CD8-positive, alpha-beta memory T cell (primary cell): ENCODE measurements around the gene BICRAL. TPM values are rescaled to one million over a fixed set of nuclear protein-coding genes. Genes with fewer than 3 reads are reported as not detected.
A peak's percentile ranks its signal among the peaks of the same experiment; 100 is the strongest.

ENCODE experiments used
- CTCF ChIA-PET: fragments of 350-600 bp; sonication (Branson Sonifier 250); formaldehyde crosslinking; loops from one replicate; lab custom pipeline; 2021; ENCODE audit warnings: antibody characterized with exemption; lab: Charles Lee
- POLR2A ChIA-PET: fragments of 350-600 bp; sonication (Branson Sonifier 250); formaldehyde crosslinking; loops from one replicate; lab custom pipeline; 2021; ENCODE audit warnings: antibody characterized with exemption; lab: Charles Lee
- DNase-seq, 5 donors: peaks; one replicate each; pipeline versions ENCODE4 v3.0.0 to v3.0.0-alpha.2; 2020 to 2022; ENCODE audit warnings: mixed read lengths in 1 of 5
- H3K27ac ChIP-seq: one replicate; pipeline ENCODE4 v1.7.0; 2013; ENCODE audit warnings: low read depth, mild to moderate bottlenecking, low read length, moderate library complexity
- H3K27me3 ChIP-seq: 2 replicates; pipeline ENCODE4 v1.7.0; 2013; ENCODE audit warnings: low read length, mild to moderate bottlenecking; ENCODE audit not compliant: insufficient read depth, poor library complexity, severe bottlenecking
- H3K36me3 ChIP-seq: 2 replicates; pipeline ENCODE4 v1.7.0; 2013; ENCODE audit warnings: mild to moderate bottlenecking, low read length, moderate library complexity; ENCODE audit not compliant: insufficient read depth
- H3K4me1 ChIP-seq: 2 replicates; pipeline ENCODE4 v1.7.0; 2013; ENCODE audit warnings: mild to moderate bottlenecking, low read length, moderate library complexity; ENCODE audit not compliant: insufficient read depth
- H3K4me3 ChIP-seq: 2 replicates; pipeline ENCODE4 v1.7.0; 2013; ENCODE audit warnings: mild to moderate bottlenecking, low read length
- H3K9me3 ChIP-seq: 2 replicates; pipeline ENCODE4 v1.7.0; 2013; ENCODE audit warnings: mild to moderate bottlenecking, low read length
- H3K27ac Mint-ChIP-seq, 8 donors: one replicate each; pipeline ENCODE4 v1.8.0; 2020 to 2021; ENCODE audit warnings: mixed read lengths in 8 of 8, mild to moderate bottlenecking in 6 of 8, inconsistent platforms in 3 of 8, moderate library complexity in 3 of 8
- H3K27me3 Mint-ChIP-seq, 2 donors: one replicate each; pipeline ENCODE4 v1.8.0; 2020 to 2021; ENCODE audit warnings: mixed read lengths in 2 of 2, mild to moderate bottlenecking in 1 of 2, moderate library complexity in 1 of 2
- H3K36me3 Mint-ChIP-seq, 3 donors: one replicate each; pipeline ENCODE4 v1.8.0; 2020 to 2021; ENCODE audit warnings: mixed read lengths in 3 of 3, inconsistent platforms in 1 of 3, mild to moderate bottlenecking in 1 of 3
- H3K4me1 Mint-ChIP-seq, 3 donors: one replicate each; pipeline ENCODE4 v1.8.0; 2020 to 2021; ENCODE audit warnings: mixed read lengths in 3 of 3, inconsistent platforms in 1 of 3, mild to moderate bottlenecking in 1 of 3
- H3K4me3 Mint-ChIP-seq, 7 donors: one replicate each; pipeline ENCODE4 v1.8.0; 2020 to 2021; ENCODE audit warnings: mixed read lengths in 7 of 7, mild to moderate bottlenecking in 6 of 7, moderate library complexity in 4 of 7, inconsistent platforms in 2 of 7
- H3K9me3 Mint-ChIP-seq, 5 donors: one replicate each; pipeline ENCODE4 v1.8.0; 2020 to 2022; ENCODE audit warnings: mixed read lengths in 5 of 5, mild to moderate bottlenecking in 3 of 5, moderate library complexity in 2 of 5, inconsistent platforms in 1 of 5
- polyA plus RNA-seq: library from polyadenylated mRNA; unstranded; fragments of 300-500 nt; fragmentation: Illumina TruSeq; gene quantifications from one replicate; pipeline ENCODE4 v1.2.3, GENCODE V29; 2021
- total RNA-seq, 2 experiments: library from RNA; stranded (reverse); gene quantifications; one replicate each; pipeline ENCODE4 v1.2.3, GENCODE V29; 2021

Gene BICRAL
- total and polyA plus RNA-seq, 3 experiments from 2014 or later = 6.8 to 16.8 (median 15.9) TPM

GRCh38 chr6:42916288-42916687 is 134.4 kb downstream of the BICRAL start:
- no peaks in the 10 kb centered on the region for H3K9me3 ChIP-seq
- ChIA-PET POLR2A (no interaction called here), CTCF (interaction anchor here (1.3 to 1.4 kb wide), 2 partner anchors 14 to 227 kb away, joined by 3 to 5 read pairs; no protein-coding TSS in a partner anchor)
- Mint-ChIP-seq H3K27ac (peak overlapping the region in 1 of 8 donors; percentile 17), H3K4me3 (no peak overlapping the region), H3K9me3 (no peaks in the 10 kb centered on the region), H3K27me3 (peaks cover 10 to 14% of the 10 kb centered on the region in 2 donors), H3K36me3 (no peaks in the 10 kb centered on the region), H3K4me1 (peaks cover 0 to 1% (median 1%) of the 10 kb centered on the region in 3 donors)
- H3K4me3 ChIP-seq = no peak overlapping the region
- peaks cover 6% of the 10 kb centered on the region for H3K27me3 ChIP-seq
- H3K4me1 ChIP-seq = no peaks in the 10 kb centered on the region
- H3K36me3 ChIP-seq = no peaks in the 10 kb centered on the region
- DNase-seq = no peak
- H3K27ac ChIP-seq = no peak overlapping the region

Other genes starting within 250 kb of the BICRAL start
- 10 to 100 TPM; 26.2 to 27.0 TPM for gene UBR2, start 218.0 kb upstream of the BICRAL start, total RNA-seq
- 13.6 TPM for gene UBR2, start 218.0 kb upstream of the BICRAL start, polyA plus RNA-seq
- gene PRPH2, start 59.5 kb upstream of the BICRAL start, total RNA-seq = under 1 TPM in 1 of 2 experiments, not detected in 1; 0.15 TPM
- gene PRPH2, start 59.5 kb upstream of the BICRAL start, polyA plus RNA-seq = 0.07 TPM
- 10 to 100 TPM; 24.4 to 26.4 TPM for gene TBCC, start 35.9 kb upstream of the BICRAL start, total RNA-seq
- 109 TPM for gene TBCC, start 35.9 kb upstream of the BICRAL start, polyA plus RNA-seq
- gene RPL7L1, start 97.6 kb downstream of the BICRAL start, total RNA-seq = 100 to 1,000 TPM; 199 to 200 TPM
- 95.0 TPM for gene RPL7L1, start 97.6 kb downstream of the BICRAL start, polyA plus RNA-seq
- gene PTCRA, start 134.0 kb downstream of the BICRAL start, total RNA-seq = not detected
- gene PTCRA, start 134.0 kb downstream of the BICRAL start, polyA plus RNA-seq = not detected
- gene CNPY3, start 147.4 kb downstream of the BICRAL start, total RNA-seq = 10 to 100 TPM; 53.1 to 55.8 TPM
- 122 TPM for gene CNPY3, start 147.4 kb downstream of the BICRAL start, polyA plus RNA-seq
- gene GNMT, start 178.7 kb downstream of the BICRAL start, total RNA-seq = under 1 TPM; 0.39 to 0.51 TPM
- not detected for gene GNMT, start 178.7 kb downstream of the BICRAL start, polyA plus RNA-seq
- 10 to 100 TPM; 19.2 to 20.6 TPM for gene PEX6, start 197.1 kb downstream of the BICRAL start, total RNA-seq
- 14.6 TPM for gene PEX6, start 197.1 kb downstream of the BICRAL start, polyA plus RNA-seq
- gene PPP2R5D, start 202.5 kb downstream of the BICRAL start, total RNA-seq = 10 to 100 TPM; 52.2 to 52.4 TPM
- 32.5 TPM for gene PPP2R5D, start 202.5 kb downstream of the BICRAL start, polyA plus RNA-seq
- 100 to 1,000 TPM; 102 to 108 TPM for gene MEA1, start 231.9 kb downstream of the BICRAL start, total RNA-seq
- 84.8 TPM for gene MEA1, start 231.9 kb downstream of the BICRAL start, polyA plus RNA-seq
- 10 to 100 TPM; 73.5 to 74.1 TPM for gene KLHDC3, start 232.2 kb downstream of the BICRAL start, total RNA-seq
- 90.7 TPM for gene KLHDC3, start 232.2 kb downstream of the BICRAL start, polyA plus RNA-seq
- 100 to 1,000 TPM; 114 to 120 TPM for gene RRP36, start 239.6 kb downstream of the BICRAL start, total RNA-seq
- 86.2 TPM for gene RRP36, start 239.6 kb downstream of the BICRAL start, polyA plus RNA-seq